Cardiac muscle cell (in vitro differentiated cells and primary cell): ENCODE measurements around the gene SERPINB7. TPM values are rescaled to one million over a fixed set of nuclear protein-coding genes. Genes with fewer than 3 reads are reported as not detected.

Source experiments
- DNase-seq, 2 donors: peaks; one replicate each; pipeline versions ENCODE4 v3.0.0 to v3.0.0-alpha.2; 2010 to 2017; ENCODE audit warnings: low read depth in 1 of 2, low spot score in 1 of 2
- H3K27ac ChIP-seq: fragments of 200-600 bp; sonication (generic); 2 replicates; pipeline ENCODE4 v1.5.1; 2016
- H3K27me3 ChIP-seq: fragments of 200-600 bp; sonication (generic); 2 replicates; pipeline ENCODE4 v1.6.0; 2016; ENCODE audit warnings: control low read depth
- H3K36me3 ChIP-seq: fragments of 200-600 bp; sonication (generic); 2 replicates; pipeline ENCODE4 v1.5.1; 2016; ENCODE audit warnings: control low read depth
- H3K4me1 ChIP-seq: fragments of 200-600 bp; sonication (generic); 2 replicates; pipeline ENCODE4 v1.8.1; 2017; ENCODE audit warnings: low read depth, mild to moderate bottlenecking, mixed run types
- H3K4me3 ChIP-seq: fragments of 200-600 bp; sonication (generic); 2 replicates; pipeline ENCODE4 v1.5.1; 2016; ENCODE audit warnings: mild to moderate bottlenecking
- H3K9me3 ChIP-seq: fragments of 200-600 bp; sonication (generic); 2 replicates; pipeline ENCODE4 v1.5.1; 2017; ENCODE audit warnings: low read depth, mild to moderate bottlenecking, control low read depth
- CTCF ChIP-seq: IDR thresholded peaks from 2 replicates; pipeline ENCODE4 v1.5.1; 2012; ENCODE audit warnings: low read depth, mild to moderate bottlenecking, low read length
- polyA plus RNA-seq: library from polyadenylated mRNA; unstranded; fragments of >200 nt; fragmentation: Nextera tagmentation; extraction: Ambion mirVana; gene quantifications from 2 replicates; pipeline ENCODE4 v1.2.1, GENCODE V29; 2016
- total RNA-seq: library from RNA; depleted of rRNA; stranded (reverse); fragments of >200 nt; gene quantifications from 2 replicates; pipeline ENCODE4 v1.2.3, GENCODE V29; 2016

SERPINB7 gene
- total and polyA plus RNA-seq, 2 experiments from 2014 or later, result 0.24 TPM; not detected in 1

- H3K4me1 ChIP-seq, result no peaks in the 10 kb centered on the region
- TF ChIP-seq CTCF, result no peak
- H3K27me3 ChIP-seq, result no peaks in the 10 kb centered on the region
- no peak overlapping the region for H3K4me3 ChIP-seq
- DNase-seq, result peak in 1 of 2 donors; percentile 51
- no peaks in the 10 kb centered on the region for H3K36me3 ChIP-seq
- no peaks in the 10 kb centered on the region for H3K9me3 ChIP-seq
- H3K27ac ChIP-seq, result no peak overlapping the region
Measured at GRCh38 chr18:63788447-63789096, 13.4 kb downstream of the SERPINB7 start.

- Histone ChIP-seq H3K4me3 (no peak overlapping the region), H3K36me3 (no peaks in the 10 kb centered on the region), H3K27me3 (no peaks in the 10 kb centered on the region), H3K4me1 (no peaks in the 10 kb centered on the region), H3K9me3 (no peaks in the 10 kb centered on the region), H3K27ac (no peak overlapping the region)
- DNase-seq, result no peak
- TF ChIP-seq CTCF, result no peak
Measured at GRCh38 chr18:63789327-63789726, 14.1 kb downstream of the SERPINB7 start.

- H3K4me1 ChIP-seq, result no peaks in the 10 kb centered on the region
- no peak for DNase-seq
- H3K4me3 ChIP-seq, result no peak overlapping the region
- no peak for TF ChIP-seq CTCF
- no peaks in the 10 kb centered on the region for H3K27me3 ChIP-seq
- H3K27ac ChIP-seq, result no peak overlapping the region
- H3K36me3 ChIP-seq, result no peaks in the 10 kb centered on the region
- H3K9me3 ChIP-seq, result no peaks in the 10 kb centered on the region
Measured at GRCh38 chr18:63795606-63796005, 20.4 kb downstream of the SERPINB7 start.

GRCh38 chr18:63799189-63799588 lies 24.0 kb downstream of the SERPINB7 start:
- no peaks in the 10 kb centered on the region for H3K4me1 ChIP-seq

GRCh38 chr18:63801343-63801742 lies 26.1 kb downstream of the SERPINB7 start:
- H3K9me3 ChIP-seq, result no peaks in the 10 kb centered on the region
- H3K27me3 ChIP-seq, result no peaks in the 10 kb centered on the region
- H3K27ac ChIP-seq, result no peak overlapping the region
- H3K36me3 ChIP-seq, result no peaks in the 10 kb centered on the region
- no peak for DNase-seq
- H3K4me3 ChIP-seq, result no peak overlapping the region
- no peak for TF ChIP-seq CTCF
- no peaks in the 10 kb centered on the region for H3K4me1 ChIP-seq

More at GRCh38 chr18:63799189-63799588, 24.0 kb downstream of the SERPINB7 start:
- no peaks in the 10 kb centered on the region for H3K36me3 ChIP-seq
- TF ChIP-seq CTCF, result no peak
- no peaks in the 10 kb centered on the region for H3K27me3 ChIP-seq
- DNase-seq, result no peak
- H3K4me3 ChIP-seq, result no peak overlapping the region
- no peak overlapping the region for H3K27ac ChIP-seq
- no peaks in the 10 kb centered on the region for H3K9me3 ChIP-seq

GRCh38 chr18:63808125-63808524 lies 32.9 kb downstream of the SERPINB7 start:
- no peaks in the 10 kb centered on the region for H3K36me3 ChIP-seq
- TF ChIP-seq CTCF, result no peak
- H3K27me3 ChIP-seq, result no peaks in the 10 kb centered on the region
- DNase-seq, result no peak
- H3K4me3 ChIP-seq, result no peak overlapping the region
- no peak overlapping the region for H3K27ac ChIP-seq
- H3K9me3 ChIP-seq, result no peaks in the 10 kb centered on the region
- H3K4me1 ChIP-seq, result no peaks in the 10 kb centered on the region
